ENCODE results near the gene ZACN.

DNA sequence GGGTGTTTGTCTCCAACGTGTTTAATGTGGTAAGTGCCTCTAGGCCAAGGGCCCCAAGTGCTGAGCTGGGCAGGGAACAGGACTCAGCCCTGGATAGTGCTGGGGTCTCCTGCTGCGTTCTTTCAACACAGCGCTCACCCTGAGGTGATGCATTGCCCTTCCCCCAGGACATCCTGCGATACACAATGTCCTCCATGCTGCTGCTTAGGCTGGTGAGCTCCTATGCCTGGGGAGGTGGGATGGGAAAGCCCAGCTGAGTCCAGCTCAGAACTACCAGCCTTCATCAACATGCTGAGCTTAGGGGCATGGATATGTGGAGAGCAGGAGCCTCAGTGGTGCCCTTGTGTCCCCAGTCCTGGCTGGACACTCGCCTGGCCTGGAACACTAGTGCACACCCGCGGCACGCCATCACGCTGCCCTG, 563 bp downstream of the ZACN start:
- no peak for TF ChIP-seq CTCF (IDR thresholded peaks at IDR 0.05)
- TF ChIP-seq POLR2A (IDR thresholded peaks at IDR 0.05): no peak

Measured in esophagus squamous epithelium (tissue), 4 donors.